ENCODE data around the gene PIM1.
A peak's percentile ranks its signal among the peaks of the same experiment; 100 is the strongest.

Gene PIM1

GRCh38 chr6:37208793-37209192 is 38.8 kb downstream of the PIM1 start:
- H3K36me3 ChIP-seq (ENCODE audit: insufficient read depth, low read length), result no peaks in the 10 kb centered on the region
- H3K79me2 ChIP-seq (ENCODE audit: insufficient read depth, low read length), result no peaks in the 10 kb centered on the region
- no peaks in the 10 kb centered on the region for H3F3A ChIP-seq (ENCODE audit: low read depth)
- H3K4me3 ChIP-seq (ENCODE audit: low read length, poor library complexity, severe bottlenecking), result no peak overlapping the region
- no peaks in the 10 kb centered on the region for H3K4me1 ChIP-seq (ENCODE audit: insufficient read depth, low read length, poor library complexity, severe bottlenecking)
- H4K20me1 ChIP-seq (ENCODE audit: insufficient read depth, low read length, poor library complexity, severe bottlenecking), result no peaks in the 10 kb centered on the region
- no peak overlapping the region for H2AFZ ChIP-seq (ENCODE audit: low read length)
- H3K9ac ChIP-seq (ENCODE audit: low read depth, low read length, poor library complexity, severe bottlenecking), result no peak overlapping the region
- H3K9me2 ChIP-seq (replicated peaks; ENCODE audit: low read depth, low read length), result no peaks in the 10 kb centered on the region
- H3K9me3 ChIP-seq (ENCODE audit: insufficient read depth, low read depth, low read length), result no peaks in the 10 kb centered on the region
- no peaks in the 10 kb centered on the region for H3K27me3 ChIP-seq (ENCODE audit: insufficient read depth, low read length, poor library complexity, severe bottlenecking)
- no peak overlapping the region for H3K4me2 ChIP-seq (ENCODE audit: low read depth, low read length, poor library complexity, severe bottlenecking)
- no peak for TF ChIP-seq EZH2phosphoT487 (IDR thresholded peaks at IDR 0.05; ENCODE audit: borderline replicate concordance)
- TF ChIP-seq, protein P1, sequence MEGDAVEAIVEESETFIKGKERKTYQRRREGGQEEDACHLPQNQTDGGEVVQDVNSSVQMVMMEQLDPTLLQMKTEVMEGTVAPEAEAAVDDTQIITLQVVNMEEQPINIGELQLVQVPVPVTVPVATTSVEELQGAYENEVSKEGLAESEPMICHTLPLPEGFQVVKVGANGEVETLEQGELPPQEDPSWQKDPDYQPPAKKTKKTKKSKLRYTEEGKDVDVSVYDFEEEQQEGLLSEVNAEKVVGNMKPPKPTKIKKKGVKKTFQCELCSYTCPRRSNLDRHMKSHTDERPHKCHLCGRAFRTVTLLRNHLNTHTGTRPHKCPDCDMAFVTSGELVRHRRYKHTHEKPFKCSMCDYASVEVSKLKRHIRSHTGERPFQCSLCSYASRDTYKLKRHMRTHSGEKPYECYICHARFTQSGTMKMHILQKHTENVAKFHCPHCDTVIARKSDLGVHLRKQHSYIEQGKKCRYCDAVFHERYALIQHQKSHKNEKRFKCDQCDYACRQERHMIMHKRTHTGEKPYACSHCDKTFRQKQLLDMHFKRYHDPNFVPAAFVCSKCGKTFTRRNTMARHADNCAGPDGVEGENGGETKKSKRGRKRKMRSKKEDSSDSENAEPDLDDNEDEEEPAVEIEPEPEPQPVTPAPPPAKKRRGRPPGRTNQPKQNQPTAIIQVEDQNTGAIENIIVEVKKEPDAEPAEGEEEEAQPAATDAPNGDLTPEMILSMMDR (conservative IDR thresholded peaks at IDR 0.05; ENCODE audit: low read length), result no peak

DNA sequence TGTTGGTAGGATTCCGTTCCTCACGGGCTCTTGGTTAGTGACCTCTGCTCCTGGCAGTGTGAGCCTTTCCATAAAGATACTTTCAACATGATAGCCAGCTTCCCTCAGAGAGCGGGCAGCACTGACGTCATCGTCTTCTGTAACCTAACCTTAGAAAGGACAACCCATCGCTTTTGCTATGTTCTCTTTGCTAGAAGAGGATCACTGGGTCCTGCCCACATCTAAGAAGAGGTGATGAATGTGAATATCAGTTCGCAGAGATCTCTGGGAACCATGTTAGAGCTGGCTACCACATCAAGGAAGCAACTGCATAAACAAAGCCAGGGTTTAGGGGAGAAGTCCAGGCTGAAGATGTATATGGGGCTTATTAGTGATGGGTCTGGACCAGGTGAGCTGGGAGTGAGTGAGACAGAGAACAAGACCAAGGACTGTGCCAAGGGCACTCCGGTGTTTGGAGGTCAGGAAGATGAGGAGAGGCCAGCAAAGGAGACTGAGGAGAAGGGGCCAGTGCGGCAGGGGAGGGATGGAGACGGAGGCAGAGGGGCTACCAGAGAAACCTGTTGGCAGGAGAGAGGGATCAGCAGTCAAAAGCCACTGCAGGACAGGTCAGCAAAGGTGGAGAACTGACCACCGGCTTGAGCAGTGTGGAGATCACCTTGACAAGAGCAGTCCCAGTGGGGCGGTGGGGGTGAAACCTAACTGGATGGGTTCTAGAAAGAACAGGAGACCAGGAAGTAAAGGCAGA is 39.7 kb downstream of the PIM1 start:
- H3K27me3 ChIP-seq (ENCODE audit: insufficient read depth, low read length, poor library complexity, severe bottlenecking), result no peaks in the 10 kb centered on the region
- no peak overlapping the region for H3K4me2 ChIP-seq (ENCODE audit: low read depth, low read length, poor library complexity, severe bottlenecking)
- no peaks in the 10 kb centered on the region for H4K20me1 ChIP-seq (ENCODE audit: insufficient read depth, low read length, poor library complexity, severe bottlenecking)
- no peaks in the 10 kb centered on the region for H3K79me2 ChIP-seq (ENCODE audit: insufficient read depth, low read length)
- H3K4me3 ChIP-seq (ENCODE audit: low read length, poor library complexity, severe bottlenecking), result no peak overlapping the region
- TF ChIP-seq, protein P1 (conservative IDR thresholded peaks at IDR 0.05; ENCODE audit: low read length), result no peak
- no peak for TF ChIP-seq EZH2phosphoT487 (IDR thresholded peaks at IDR 0.05; ENCODE audit: borderline replicate concordance)
- H2AFZ ChIP-seq (ENCODE audit: low read length), result no peak overlapping the region
- no peaks in the 10 kb centered on the region for H3K4me1 ChIP-seq (ENCODE audit: insufficient read depth, low read length, poor library complexity, severe bottlenecking)
- H3K9me3 ChIP-seq (ENCODE audit: insufficient read depth, low read depth, low read length), result no peaks in the 10 kb centered on the region
- H3F3A ChIP-seq (ENCODE audit: low read depth), result no peaks in the 10 kb centered on the region
- H3K9me2 ChIP-seq (replicated peaks; ENCODE audit: low read depth, low read length), result no peaks in the 10 kb centered on the region
- H3K9ac ChIP-seq (ENCODE audit: low read depth, low read length, poor library complexity, severe bottlenecking), result no peak overlapping the region
- H3K36me3 ChIP-seq (ENCODE audit: insufficient read depth, low read length), result no peaks in the 10 kb centered on the region

DNA sequence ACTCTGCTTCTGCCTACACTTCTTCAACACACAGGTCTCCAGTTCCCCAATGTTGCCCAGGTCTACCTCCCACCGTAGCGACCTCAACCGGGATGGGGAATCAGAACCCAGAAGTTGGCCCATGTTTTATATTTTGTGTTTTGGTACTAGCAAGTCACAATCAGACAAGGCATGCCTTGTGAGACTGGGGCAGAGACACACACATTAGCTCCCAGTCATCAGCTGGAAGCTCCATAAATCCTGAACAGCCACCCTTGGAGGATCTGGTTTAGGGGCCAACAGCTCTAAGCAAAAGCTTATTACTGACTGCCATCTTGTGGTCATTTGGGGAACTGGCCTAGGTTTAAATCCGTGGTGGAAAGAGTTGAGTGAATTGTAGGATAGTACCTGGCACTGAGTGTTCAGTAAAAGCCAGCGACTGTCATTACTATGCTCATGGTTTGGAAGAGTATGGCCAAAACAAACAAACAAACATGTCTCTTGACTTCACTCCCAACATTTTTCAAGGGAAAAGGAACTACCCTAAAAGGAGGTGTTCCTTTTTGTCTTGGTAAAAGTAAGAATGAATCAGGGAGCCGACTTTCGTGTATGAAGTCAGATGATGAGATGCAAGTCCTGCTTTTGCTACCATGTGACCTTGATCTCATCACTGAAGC is 40.5 kb downstream of the PIM1 start:
- no peaks in the 10 kb centered on the region for H4K20me1 ChIP-seq (ENCODE audit: insufficient read depth, low read length, poor library complexity, severe bottlenecking)
- no peaks in the 10 kb centered on the region for H3K79me2 ChIP-seq (ENCODE audit: insufficient read depth, low read length)
- H3K9me2 ChIP-seq (replicated peaks; ENCODE audit: low read depth, low read length), result no peaks in the 10 kb centered on the region
- H3K9me3 ChIP-seq (ENCODE audit: insufficient read depth, low read depth, low read length), result no peaks in the 10 kb centered on the region
- H2AFZ ChIP-seq (ENCODE audit: low read length), result no peak overlapping the region
- H3F3A ChIP-seq (ENCODE audit: low read depth), result no peaks in the 10 kb centered on the region
- H3K4me3 ChIP-seq (ENCODE audit: low read length, poor library complexity, severe bottlenecking), result no peak overlapping the region
- no peak for TF ChIP-seq EZH2phosphoT487 (IDR thresholded peaks at IDR 0.05; ENCODE audit: borderline replicate concordance)
- TF ChIP-seq, protein P1 (conservative IDR thresholded peaks at IDR 0.05; ENCODE audit: low read length), result peak; percentile 99
- H3K36me3 ChIP-seq (ENCODE audit: insufficient read depth, low read length), result no peaks in the 10 kb centered on the region
- no peak overlapping the region for H3K4me2 ChIP-seq (ENCODE audit: low read depth, low read length, poor library complexity, severe bottlenecking)
- no peaks in the 10 kb centered on the region for H3K4me1 ChIP-seq (ENCODE audit: insufficient read depth, low read length, poor library complexity, severe bottlenecking)
- H3K27me3 ChIP-seq (ENCODE audit: insufficient read depth, low read length, poor library complexity, severe bottlenecking), result no peaks in the 10 kb centered on the region
- no peak overlapping the region for H3K9ac ChIP-seq (ENCODE audit: low read depth, low read length, poor library complexity, severe bottlenecking)

Data from Loucy (cell line).